ENCODE results near the gene EGLN1. TPM values are rescaled to one million over a fixed set of nuclear protein-coding genes. Genes with fewer than 3 reads are reported as not detected.

Gene EGLN1
- total RNA-seq, 4 donors from 2014 or later = 43.9 to 79.9 (median 58.7) TPM

GRCh38 chr1:231347961-231348360 is 74.1 kb downstream of the EGLN1 start:
- Histone ChIP-seq H3K27ac (replicated peaks in 1 of 4) (no peak overlapping the region), H3K9me3 (no peaks in the 10 kb centered on the region), H3K4me3 (no peak overlapping the region), H3K27me3 (no peaks in the 10 kb centered on the region), H3K36me3 (peaks cover 17 to 75% (median 56%) of the 10 kb centered on the region in 4 donors), H3K4me1 (no peaks in the 10 kb centered on the region)
- 94% methylated on average over 4 of the region's 4 CpGs for WGBS
- TF ChIP-seq POLR2AphosphoS5 (IDR thresholded peaks at IDR 0.05) (no peak), EP300 (IDR thresholded peaks at IDR 0.05) (no peak), CTCF (IDR thresholded peaks at IDR 0.05) (no peak), POLR2A (IDR thresholded peaks at IDR 0.05; ENCODE audit: low read depth) (no peak)
- no peak for DNase-seq (ENCODE audit: extremely low spot score)
- intact Hi-C loops (cut with DNase I) = no loop called here

GRCh38 chr1:231340328-231341013 is 81.6 kb downstream of the EGLN1 start:
- Histone ChIP-seq H3K36me3 (peaks cover 0 to 42% (median 12%) of the 10 kb centered on the region in 4 donors), H3K4me3 (no peak overlapping the region), H3K27me3 (no peaks in the 10 kb centered on the region), H3K27ac (replicated peaks in 1 of 4) (no peak overlapping the region), H3K9me3 (no peaks in the 10 kb centered on the region), H3K4me1 (peaks cover 20 to 38% (median 33%) of the 10 kb centered on the region in 4 donors)
- no peak for DNase-seq (ENCODE audit: extremely low spot score)
- TF ChIP-seq EP300 (IDR thresholded peaks at IDR 0.05) (no peak), POLR2A (IDR thresholded peaks at IDR 0.05; ENCODE audit: low read depth) (no peak), POLR2AphosphoS5 (IDR thresholded peaks at IDR 0.05) (no peak), CTCF (IDR thresholded peaks at IDR 0.05) (no peak)
- WGBS = 98% methylated on average over 6 of the region's 6 CpGs
- intact Hi-C loops (cut with DNase I) = no loop called here

- Histone ChIP-seq H3K27ac (replicated peaks in 1 of 4) (peak within 1 kb of the TSS; percentile 90 to 97 (median 95)), H3K4me3 (peak within 1 kb of the TSS; percentile 58 to 94 (median 80)), H3K9me3 (no peaks in the 10 kb centered on the region), H3K4me1 (peaks cover 39 to 58% (median 53%) of the 10 kb centered on the region in 4 donors), H3K36me3 (peaks cover 0 to 30% (median 9%) of the 10 kb centered on the region in 4 donors), H3K27me3 (no peaks in the 10 kb centered on the region)
- intact Hi-C loops (cut with DNase I) = loop anchor here (5.0 kb wide), 1 partner anchor 96 kb away; the partner anchor contains the start of gene GNPAT
- 1% methylated on average over 15 of the region's 43 CpGs for WGBS
- no peak for DNase-seq (ENCODE audit: extremely low spot score)
- TF ChIP-seq EP300 (IDR thresholded peaks at IDR 0.05) (no peak), POLR2A (IDR thresholded peaks at IDR 0.05; ENCODE audit: low read depth) (no peak)
Measured at GRCh38 chr1:231338270-231339128, 83.6 kb downstream of the EGLN1 start, which contains the start of gene SPRTN. Gene SPRTN, plus strand, starts transcription at chr1:231338293. Its CDS starts 91 bp downstream, at chr1:231338384.

GRCh38 chr1:231337472-231338269 is 84.4 kb downstream of the EGLN1 start, which contains the start of gene EXOC8:
Gene EXOC8, minus strand, starts transcription at chr1:231337852. Its CDS starts 107 bp downstream, at chr1:231337745.
- H3K4me1 ChIP-seq = peaks cover 46 to 66% (median 61%) of the 10 kb centered on the region in 4 donors

GRCh38 chr1:231337043-231337471 is 85.0 kb downstream of the EGLN1 start:
- H3K27me3 ChIP-seq = no peaks in the 10 kb centered on the region

More at GRCh38 chr1:231337472-231338269, 84.4 kb downstream of the EGLN1 start, which contains the start of gene EXOC8:
- peak; percentile 98 to 99 for TF ChIP-seq POLR2AphosphoS5 (IDR thresholded peaks at IDR 0.05)
- TF ChIP-seq EP300 (IDR thresholded peaks at IDR 0.05) = no peak
- TF ChIP-seq POLR2A (IDR thresholded peaks at IDR 0.05; ENCODE audit: low read depth) = peak; percentile 83
- 0% methylated on average over 54 of the region's 74 CpGs for WGBS
- H3K36me3 ChIP-seq = peaks cover 0 to 21% (median 5%) of the 10 kb centered on the region in 4 donors
- peak; percentile 98 for DNase-seq (ENCODE audit: extremely low spot score)
- peak within 1 kb of the TSS; percentile 58 to 94 (median 80) for H3K4me3 ChIP-seq
- intact Hi-C loops (cut with DNase I) = loop anchor here (5.0 kb wide), 1 partner anchor 95 kb away; the partner anchor contains the start of gene GNPAT
- no peaks in the 10 kb centered on the region for H3K27me3 ChIP-seq
- peak within 1 kb of the TSS; percentile 90 to 97 (median 95) for H3K27ac ChIP-seq (replicated peaks in 1 of 4)
- no peaks in the 10 kb centered on the region for H3K9me3 ChIP-seq

More at GRCh38 chr1:231337043-231337471, 85.0 kb downstream of the EGLN1 start:
- WGBS = 3% methylated on average over 6 of the region's 32 CpGs
- Histone ChIP-seq H3K9me3 (no peaks in the 10 kb centered on the region), H3K27ac (replicated peaks in 1 of 4) (peak overlapping the region; percentile 90 to 97 (median 95)), H3K36me3 (peaks cover 0 to 15% (median 4%) of the 10 kb centered on the region in 4 donors), H3K4me3 (peak overlapping the region; percentile 58 to 94 (median 80)), H3K4me1 (peaks cover 50 to 69% (median 63%) of the 10 kb centered on the region in 4 donors)
- no peak for DNase-seq (ENCODE audit: extremely low spot score)
- no peak for TF ChIP-seq CTCF (IDR thresholded peaks at IDR 0.05)
- TF ChIP-seq POLR2AphosphoS5 (IDR thresholded peaks at IDR 0.05) = no peak
- TF ChIP-seq POLR2A (IDR thresholded peaks at IDR 0.05; ENCODE audit: low read depth) = no peak
- no peak for TF ChIP-seq EP300 (IDR thresholded peaks at IDR 0.05)
- intact Hi-C loops (cut with DNase I) = loop anchor here (5.0 kb wide), 1 partner anchor 95 kb away; the partner anchor contains the start of gene GNPAT

Data from esophagus muscularis mucosa (tissue), 4 donors.